CD14-positive monocyte (primary cell): Measurements from ENCODE around the gene COL27A1. TPM values are rescaled to one million over a fixed set of nuclear protein-coding genes. Genes with fewer than 3 reads are reported as not detected.
A peak's percentile ranks its signal among the peaks of the same experiment; 100 is the strongest.

Experiments used
- DNase-seq, 3 donors: peaks; one replicate each; pipeline ENCODE4 v3.0.0-alpha.2; 2011 to 2022
- H2AFZ ChIP-seq: 2 replicates; pipeline ENCODE4 v1.6.0; 2012; ENCODE audit warnings: mild to moderate bottlenecking, low read depth, low read length, inconsistent platforms; ENCODE audit not compliant: insufficient read depth, poor library complexity, severe bottlenecking
- H3K27ac ChIP-seq, 2 donors: 1 replicate in 1 of 2; 2 replicates in 1 of 2; pipeline ENCODE4 v1.5.1; 2012 to 2013; ENCODE audit warnings: low read length in 2 of 2, control low read depth in 1 of 2, inconsistent platforms in 1 of 2, low read depth in 1 of 2, mild to moderate bottlenecking in 1 of 2
- H3K27me3 ChIP-seq, 2 donors: one replicate each; pipeline versions ENCODE4 v1.6.0 to v1.6.1; 2011 to 2013; ENCODE audit warnings: low read length in 2 of 2; ENCODE audit not compliant: control insufficient read depth in 2 of 2, insufficient read depth in 2 of 2
- H3K36me3 ChIP-seq, 2 donors: replicated peaks in 1 of 2; 1 replicate in 1 of 2; 2 replicates in 1 of 2; pipeline versions ENCODE4 v1.5.1 to v1.6.1; 2012 to 2013; ENCODE audit warnings: low read length in 2 of 2, control low read depth in 1 of 2, inconsistent platforms in 1 of 2, mild to moderate bottlenecking in 1 of 2; ENCODE audit not compliant: insufficient read depth in 2 of 2, control insufficient read depth in 1 of 2
- H3K4me1 ChIP-seq, 2 donors: 1 replicate in 1 of 2; 2 replicates in 1 of 2; pipeline versions ENCODE4 v1.5.1 to v1.6.1; 2012 to 2013; ENCODE audit warnings: low read length in 2 of 2, control low read depth in 1 of 2, inconsistent platforms in 1 of 2, mild to moderate bottlenecking in 1 of 2, moderate library complexity in 1 of 2; ENCODE audit not compliant: insufficient read depth in 2 of 2, control insufficient read depth in 1 of 2
- H3K4me2 ChIP-seq: replicated peaks from 2 replicates; pipeline ENCODE3; 2012; ENCODE audit warnings: low read length, moderate library complexity, mild to moderate bottlenecking; ENCODE audit not compliant: poor library complexity, severe bottlenecking; ENCODE audit errors: extremely low read depth
- H3K4me3 ChIP-seq, 3 experiments: fragments of 200-600 bp in 1 of 3; sonication (generic) in 1 of 3; replicated peaks in 1 of 3; 1 replicate in 2 of 3; 2 replicates in 1 of 3; pipeline ENCODE4 v1.5.1; 2011 to 2013; ENCODE audit warnings: low read length in 3 of 3, mild to moderate bottlenecking in 3 of 3, control low read depth in 2 of 3, low read depth in 2 of 3, inconsistent platforms in 1 of 3, moderate library complexity in 1 of 3
- H3K79me2 ChIP-seq: 2 replicates; pipeline ENCODE4 v1.6.0; 2012; ENCODE audit warnings: mild to moderate bottlenecking, control low read depth, inconsistent platforms, low read length, moderate library complexity; ENCODE audit not compliant: insufficient read depth
- H3K9ac ChIP-seq: 2 replicates; pipeline ENCODE4 v1.6.0; 2017; ENCODE audit warnings: low read length, mild to moderate bottlenecking; ENCODE audit not compliant: insufficient read depth, poor library complexity, severe bottlenecking
- H3K9me3 ChIP-seq, 2 donors: replicated peaks in 1 of 2; 1 replicate in 1 of 2; 2 replicates in 1 of 2; pipeline versions ENCODE4 v1.5.1 to v1.6.1; 2012 to 2013; ENCODE audit warnings: low read length in 2 of 2, control low read depth in 1 of 2; ENCODE audit not compliant: control insufficient read depth in 1 of 2, insufficient read depth in 1 of 2
- H4K20me1 ChIP-seq: 2 replicates; pipeline ENCODE4 v1.6.0; 2012; ENCODE audit warnings: mild to moderate bottlenecking, low read length, control low read depth, moderate library complexity; ENCODE audit not compliant: insufficient read depth
- H3K27ac Mint-ChIP-seq, 7 donors: one replicate each; pipeline ENCODE4 v1.8.0; 2020; ENCODE audit warnings: mild to moderate bottlenecking in 7 of 7, mixed read lengths in 7 of 7, moderate library complexity in 6 of 7, inconsistent platforms in 2 of 7
- H3K27me3 Mint-ChIP-seq, 3 donors: one replicate each; pipeline ENCODE4 v1.8.0; 2021 to 2022; ENCODE audit warnings: low read depth in 3 of 3, mild to moderate bottlenecking in 3 of 3, mixed read lengths in 3 of 3, moderate library complexity in 3 of 3, inconsistent platforms in 1 of 3
- H3K36me3 Mint-ChIP-seq, 2 donors: one replicate each; pipeline ENCODE4 v1.8.0; 2020; ENCODE audit warnings: mixed read lengths in 2 of 2, inconsistent platforms in 1 of 2, mild to moderate bottlenecking in 1 of 2
- H3K4me1 Mint-ChIP-seq: one replicate; pipeline ENCODE4 v1.8.0; 2020; ENCODE audit warnings: mild to moderate bottlenecking, mixed read lengths
- H3K4me3 Mint-ChIP-seq, 2 donors: one replicate each; pipeline ENCODE4 v1.8.0; 2020; ENCODE audit warnings: mild to moderate bottlenecking in 2 of 2, mixed read lengths in 2 of 2, moderate library complexity in 1 of 2
- H3K9me3 Mint-ChIP-seq, 7 donors: one replicate each; pipeline ENCODE4 v1.8.0; 2020 to 2022; ENCODE audit warnings: mixed read lengths in 7 of 7, mild to moderate bottlenecking in 6 of 7, moderate library complexity in 6 of 7, inconsistent platforms in 2 of 7
- WGBS: methylation state at CpG from one replicate; pipeline ENCODE4 v1.1.5; 2013; ENCODE audit warnings: missing lambda C conversion rate; ENCODE audit not compliant: insufficient coverage; 5-methylcytosine and 5-hydroxymethylcytosine counted together
- intact Hi-C, 2 donors: fragments of 100-400 bp; cut with micrococcal nuclease; formaldehyde crosslinking; loops; one replicate each; pipeline versions ENCODE4 v1.15.0 to v1.15.1; 2023
- polyA plus RNA-seq, 3 donors: library from polyadenylated mRNA; depleted of rRNA in 1 of 3; unstranded in 2 of 3; stranded (reverse) in 1 of 3; fragments of 300-500 nt in 2 of 3; fragments of >200 nt in 1 of 3; fragmentation: Illumina TruSeq in 2 of 3; gene quantifications; 1 replicate in 2 of 3; 2 replicates in 1 of 3; pipeline ENCODE4 v1.2.3, GENCODE V29; 2012 to 2021
- TF ChIP-seq, protein P1 (sequence below): fragments of 200-600 bp; IDR thresholded peaks from one replicate; pipeline ENCODE4 v1.8.0; 2022; ENCODE audit warnings: antibody characterized with exemption, mild to moderate bottlenecking

The COL27A1 gene
- polyA plus RNA-seq, 3 donors: 0.03 TPM; not detected in 2

DNA sequence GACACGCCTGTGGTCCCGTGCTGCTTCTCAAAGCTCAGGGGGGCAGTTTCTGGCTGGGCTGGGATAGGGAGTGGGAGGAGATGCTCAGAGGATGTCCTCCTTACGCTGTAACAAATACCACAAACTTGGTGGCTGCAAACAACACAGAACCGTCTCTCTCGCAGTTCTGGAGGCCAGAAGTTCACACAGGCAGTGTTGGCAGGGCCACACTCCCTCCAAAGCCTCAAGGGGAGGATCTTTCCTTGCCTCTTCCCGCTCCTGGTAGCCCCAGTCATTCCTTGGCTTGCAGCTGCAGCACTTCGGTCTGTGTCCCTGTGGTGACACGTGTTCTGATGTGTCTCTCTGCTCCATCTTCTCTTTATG, 157.2 kb downstream of the COL27A1 start:
- Mint-ChIP-seq H3K27ac (no peak overlapping the region), H3K4me3 (no peak overlapping the region), H3K9me3 (peaks cover 0 to 6% (median 0%) of the 10 kb centered on the region in 7 donors), H3K36me3 (no peaks in the 10 kb centered on the region), H3K4me1 (peaks cover 18% of the 10 kb centered on the region), H3K27me3 (peaks cover 0 to 4% (median 2%) of the 10 kb centered on the region in 3 donors)
- no peak overlapping the region for H3K27ac ChIP-seq
- intact Hi-C loops: no loop called here
- H3K27me3 ChIP-seq: no peaks in the 10 kb centered on the region
- H3K4me3 ChIP-seq: no peak overlapping the region
- H3K9me3 ChIP-seq: no peaks in the 10 kb centered on the region
- H4K20me1 ChIP-seq: no peaks in the 10 kb centered on the region
- H3K4me2 ChIP-seq: no peak overlapping the region
- no peak overlapping the region for H3K9ac ChIP-seq
- H3K36me3 ChIP-seq: no peaks in the 10 kb centered on the region
- peaks cover 23 to 25% of the 10 kb centered on the region in 2 donors for H3K4me1 ChIP-seq
- WGBS: 88% methylated on average over 5 of the region's 8 CpGs
- H3K79me2 ChIP-seq: no peaks in the 10 kb centered on the region
- H2AFZ ChIP-seq: no peak overlapping the region
- DNase-seq: peak in 1 of 3 donors; percentile 2
- TF ChIP-seq, protein P1, sequence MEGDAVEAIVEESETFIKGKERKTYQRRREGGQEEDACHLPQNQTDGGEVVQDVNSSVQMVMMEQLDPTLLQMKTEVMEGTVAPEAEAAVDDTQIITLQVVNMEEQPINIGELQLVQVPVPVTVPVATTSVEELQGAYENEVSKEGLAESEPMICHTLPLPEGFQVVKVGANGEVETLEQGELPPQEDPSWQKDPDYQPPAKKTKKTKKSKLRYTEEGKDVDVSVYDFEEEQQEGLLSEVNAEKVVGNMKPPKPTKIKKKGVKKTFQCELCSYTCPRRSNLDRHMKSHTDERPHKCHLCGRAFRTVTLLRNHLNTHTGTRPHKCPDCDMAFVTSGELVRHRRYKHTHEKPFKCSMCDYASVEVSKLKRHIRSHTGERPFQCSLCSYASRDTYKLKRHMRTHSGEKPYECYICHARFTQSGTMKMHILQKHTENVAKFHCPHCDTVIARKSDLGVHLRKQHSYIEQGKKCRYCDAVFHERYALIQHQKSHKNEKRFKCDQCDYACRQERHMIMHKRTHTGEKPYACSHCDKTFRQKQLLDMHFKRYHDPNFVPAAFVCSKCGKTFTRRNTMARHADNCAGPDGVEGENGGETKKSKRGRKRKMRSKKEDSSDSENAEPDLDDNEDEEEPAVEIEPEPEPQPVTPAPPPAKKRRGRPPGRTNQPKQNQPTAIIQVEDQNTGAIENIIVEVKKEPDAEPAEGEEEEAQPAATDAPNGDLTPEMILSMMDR: no peak

- H3K9me3 ChIP-seq: no peaks in the 10 kb centered on the region
- Mint-ChIP-seq H3K9me3 (peaks cover 0 to 6% (median 0%) of the 10 kb centered on the region in 7 donors), H3K4me1 (peaks cover 25% of the 10 kb centered on the region), H3K27me3 (peaks cover 0 to 2% (median 1%) of the 10 kb centered on the region in 3 donors), H3K27ac (no peak overlapping the region), H3K4me3 (no peak overlapping the region), H3K36me3 (no peaks in the 10 kb centered on the region)
- DNase-seq: no peak
- no peak overlapping the region for H3K4me2 ChIP-seq
- 100% methylated on average over 4 of the region's 8 CpGs for WGBS
- no peak overlapping the region for H3K4me3 ChIP-seq
- no peaks in the 10 kb centered on the region for H3K36me3 ChIP-seq
- H3K9ac ChIP-seq: no peak overlapping the region
- no peaks in the 10 kb centered on the region for H3K27me3 ChIP-seq
- intact Hi-C loops: no loop called here
- no peak overlapping the region for H3K27ac ChIP-seq
- H2AFZ ChIP-seq: no peak overlapping the region
- TF ChIP-seq, protein P1: no peak
- H3K79me2 ChIP-seq: no peaks in the 10 kb centered on the region
- peaks cover 30 to 32% of the 10 kb centered on the region in 2 donors for H3K4me1 ChIP-seq
- no peaks in the 10 kb centered on the region for H4K20me1 ChIP-seq
These were observed 157.8 kb downstream of the COL27A1 start for GRCh38 chr9:114313186-114313585.
